K562 (cell line): Measurements from ENCODE around the gene METTL23. TPM values are rescaled to one million over a fixed set of nuclear protein-coding genes. Genes with fewer than 3 reads are reported as not detected.

ENCODE experiments used
- BRF1 ChIP-seq: IDR thresholded peaks from 3 replicates; pipeline ENCODE4 v1.6.1; 2011; ENCODE audit warnings: borderline replicate concordance, mild to moderate bottlenecking; ENCODE audit not compliant: insufficient read length; ENCODE audit errors: extremely low read depth
- CAMTA2 ChIP-seq: fragments of 250-450 bp; sonication (Bioruptor Pico); conservative IDR thresholded peaks from 2 replicates; pipeline ENCODE4 v1.5.1; 2022
- CBX1 ChIP-seq: sonication (generic); IDR thresholded peaks from 2 replicates; pipeline ENCODE4 v1.6.1; 2016; ENCODE audit warnings: antibody characterized with exemption, low read depth, mild to moderate bottlenecking
- CBX8 ChIP-seq: fragments of 200-600 bp; sonication (generic); IDR thresholded peaks from 2 replicates; pipeline ENCODE4 v1.6.1; 2012; ENCODE audit warnings: borderline replicate concordance, mixed run types, low read depth, mild to moderate bottlenecking, moderate library complexity, mixed read lengths, low read length, control low read depth, inconsistent platforms; ENCODE audit not compliant: poor library complexity, severe bottlenecking; ENCODE audit errors: extremely low read depth
- CGGBP1 ChIP-seq: fragments of 250-450 bp; sonication (Bioruptor Pico); IDR thresholded peaks from 2 replicates; pipeline ENCODE4 v1.9.0; 2021; ENCODE audit warnings: mild to moderate bottlenecking
- CHD4 ChIP-seq: fragments of 200-600 bp; sonication (generic); IDR thresholded peaks from 3 replicates; pipeline ENCODE4 v1.6.1; 2012; ENCODE audit warnings: low read depth, mild to moderate bottlenecking, mixed read lengths, low read length, inconsistent platforms; ENCODE audit not compliant: insufficient read depth, insufficient replicate concordance, poor library complexity, severe bottlenecking
- GTF2A2 ChIP-seq: IDR thresholded peaks from 2 replicates; pipeline ENCODE4 v1.6.1; 2016; ENCODE audit warnings: mild to moderate bottlenecking, missing genetic modification characterization, missing compliant biosample characterization
- HLTF ChIP-seq: fragments of 450-650 bp; IDR thresholded peaks from 2 replicates; pipeline ENCODE4 v1.6.1; 2016
- HNRNPL ChIP-seq: fragments of 200-400 bp; formaldehyde crosslinking; IDR thresholded peaks from 2 replicates; pipeline ENCODE4 v1.6.1; 2017; ENCODE audit warnings: low read depth, mild to moderate bottlenecking, low read length
- HSF4 ChIP-seq: fragments of 250-450 bp; sonication (Bioruptor Pico); IDR thresholded peaks from 2 replicates; pipeline ENCODE4 v2.1.2; 2022; ENCODE audit warnings: mild to moderate bottlenecking, moderate library complexity, borderline replicate concordance
- MLLT1 ChIP-seq, 2 experiments: fragments of 450-650 bp; IDR thresholded peaks; 2 replicates each; pipeline ENCODE4 v1.6.1; 2016
- NR2C1 ChIP-seq, 2 experiments: fragments of 450-650 bp; IDR thresholded peaks; 2 replicates each; pipeline ENCODE4 v1.6.1; 2017; ENCODE audit warnings: mild to moderate bottlenecking in 2 of 2, antibody characterized with exemption in 1 of 2, inconsistent platforms in 1 of 2, missing compliant biosample characterization in 1 of 2, missing genetic modification characterization in 1 of 2
- RBM39 ChIP-seq: fragments of 200-400 bp; formaldehyde crosslinking; optimal IDR thresholded peaks from 2 replicates; pipeline ENCODE3; 2018; ENCODE audit warnings: low read depth, low read length
- RUNX1 ChIP-seq: sonication (generic); IDR thresholded peaks from 2 replicates; pipeline ENCODE4 v1.6.1; 2016; ENCODE audit warnings: antibody characterized with exemption, low read depth
- SNRNP70 ChIP-seq: fragments of 200-400 bp; formaldehyde crosslinking; optimal IDR thresholded peaks from 2 replicates; pipeline ENCODE3; 2017; ENCODE audit warnings: low read depth, low read length
- YY1 ChIP-seq, 3 experiments: IDR thresholded peaks; 2 replicates each; pipeline ENCODE4 v1.6.1; 2011; ENCODE audit warnings: low read length in 2 of 3, mild to moderate bottlenecking in 2 of 3, moderate library complexity in 2 of 3, borderline replicate concordance in 1 of 3, control low read depth in 1 of 3, low read depth in 1 of 3; ENCODE audit not compliant: insufficient read depth in 3 of 3, insufficient replicate concordance in 2 of 3, control insufficient read depth in 1 of 3, insufficient read length in 1 of 3; ENCODE audit errors: extremely low read depth in 1 of 3
- ZBTB26 ChIP-seq: fragments of 450-650 bp; formaldehyde crosslinking; IDR thresholded peaks from 2 replicates; pipeline ENCODE4 v1.4.0; 2022; ENCODE audit warnings: missing genetic modification characterization
- ZBTB34 ChIP-seq: fragments of 250-450 bp; sonication (Bioruptor Pico); IDR thresholded peaks from 2 replicates; pipeline ENCODE4 v1.8.0; 2021; ENCODE audit warnings: mild to moderate bottlenecking, moderate library complexity
- ZNF239 ChIP-seq: fragments of 250-450 bp; sonication (Bioruptor Pico); IDR thresholded peaks from 2 replicates; pipeline ENCODE4 v1.4.0; 2020; ENCODE audit warnings: mild to moderate bottlenecking
- ZNF449 ChIP-seq: fragments of 250-450 bp; sonication (Bioruptor Pico); IDR thresholded peaks from 2 replicates; pipeline ENCODE4 v1.8.0; 2022; ENCODE audit warnings: moderate library complexity, mild to moderate bottlenecking, inconsistent platforms
- ZNF583 ChIP-seq: fragments of 250-450 bp; sonication (Bioruptor Pico); IDR thresholded peaks from 2 replicates; pipeline ENCODE4 v1.4.0; 2020
- ZNF707 ChIP-seq: fragments of 250-450 bp; sonication (Bioruptor Pico); conservative IDR thresholded peaks from 2 replicates; pipeline ENCODE4 v1.8.0; 2022; ENCODE audit warnings: inconsistent platforms, mild to moderate bottlenecking, moderate library complexity
- polyA plus RNA-seq, 8 experiments: library from polyadenylated mRNA; depleted of rRNA in 4 of 8; stranded (reverse) in 5 of 8; unstranded in 3 of 8; fragments of >200 nt; fragmentation: Nextera tagmentation in 2 of 8; fragmentation: Illumina TruSeq in 1 of 8; extraction: Ambion mirVana in 2 of 8; extraction: Trizol in 1 of 8; gene quantifications; 2 replicates each; pipeline versions ENCODE4 v1.2.1 to v1.2.3, GENCODE V29; 2011 to 2014; ENCODE audit warnings: inconsistent platforms in 1 of 8, missing spikeins in 1 of 8
- total RNA-seq, 7 experiments: library from RNA; depleted of rRNA in 6 of 7; stranded (reverse); fragments of >200 nt in 6 of 7; fragmentation: Illumina TruSeq in 2 of 7; extraction: Trizol in 2 of 7; gene quantifications; 2 replicates each; pipeline versions ENCODE4 v1.2.1 to v1.2.3, GENCODE V29; 2011 to 2021; ENCODE audit warnings: low replicate concordance in 1 of 7

METTL23 gene
- total and polyA plus RNA-seq, 9 of the 15 experiments (the other 6 are each of a cell fraction or from before 2014, with no cell fraction given), result 29.4 to 67.3 (median 41.6) TPM

GRCh38 chr17:76737082-76737675 lies 10.5 kb downstream of the METTL23 start, which contains the start of gene SRSF2 (continued):
- TF ChIP-seq RUNX1 (no peak), CHD4 (no peak), ZBTB34 (CRISPR knock-in tag) (no peak), HLTF (no peak), ZNF707 (no peak), GTF2A2 (tag) (peak; percentile 93), RBM39 (no peak), BRF1 (no peak), SNRNP70 (no peak), CBX8 (no peak), YY1 (IDR thresholded peaks at IDR 0.05; ENCODE audit: borderline replicate concordance in 1 of 3, control insufficient read depth in 1 of 3, extremely low read depth in 1 of 3, insufficient read depth in 3 of 3, insufficient read length in 1 of 3, insufficient replicate concordance in 2 of 3, low read depth in 1 of 3, low read length in 2 of 3) (peak; percentile 86 to 98 (median 98)), CAMTA2 (CRISPR knock-in tag) (peak; percentile 83; the same call in 1 of the 2 replicates), NR2C1 (IDR thresholded peaks at IDR 0.05) (peak; percentile 96), NR2C1 (tag; IDR thresholded peaks at IDR 0.05) (peak; percentile 97), ZBTB26 (CRISPR knock-in tag) (no peak), ZNF239 (no peak), HNRNPL (peak; percentile 92), ZNF449 (CRISPR knock-in tag) (no peak), CBX1 (peak; percentile 89), CGGBP1 (CRISPR knock-in tag) (peak; percentile 92), HSF4 (CRISPR knock-in tag) (no peak), ZNF583 (CRISPR knock-in tag) (peak; percentile 72; the same call in 1 of the 2 replicates), MLLT1 (IDR thresholded peaks at IDR 0.05) (peak; percentile 17 to 93)
